Measurements from ENCODE around the gene HPCAL1. TPM values are rescaled to one million over a fixed set of nuclear protein-coding genes. Genes with fewer than 3 reads are reported as not detected.

Gene HPCAL1
- total and polyA plus RNA-seq, 2 of the 4 experiments (the other 2 are of a cell fraction), result 8.2 to 33.7 TPM

- Histone ChIP-seq H3K14ac (replicated peaks; ENCODE audit: low read depth, low read length) (peak overlapping the region; percentile 27), H4K5ac (ENCODE audit: low read depth, low read length) (no peak overlapping the region), H3K4me2 (ENCODE audit: low read depth, low read length) (peak overlapping the region; percentile 82), H2AFZ (replicated peaks; ENCODE audit: low read length, poor library complexity) (peak overlapping the region; percentile 88), H2BK120ac (ENCODE audit: low read depth, low read length) (no peak overlapping the region), H4K91ac (ENCODE audit: insufficient read depth, low read depth, low read length) (no peak overlapping the region), H2BK20ac (ENCODE audit: low read depth, low read length) (no peak overlapping the region), H3K56ac (ENCODE audit: extremely low read depth, insufficient read depth, low read length) (peak overlapping the region; percentile 5; the same call in 1 of the 2 replicates), H2AK5ac (ENCODE audit: low read depth, low read length) (no peak overlapping the region; the same call in 1 of the 2 replicates), H3K36me3 (ENCODE audit: control insufficient read depth, insufficient read depth, low read length) (peaks cover 13% of the 10 kb centered on the region), H4K20me1 (ENCODE audit: insufficient read depth, low read length) (peaks cover 19% of the 10 kb centered on the region), H2BK15ac (ENCODE audit: low read depth, low read length) (no peak overlapping the region), H3K27ac (ENCODE audit: insufficient read depth, low read length) (peak overlapping the region; percentile 41; the same call in 1 of the 2 replicates), H3K23ac (ENCODE audit: low read depth, low read length) (peak overlapping the region; percentile 57), H4K8ac (ENCODE audit: low read depth in 2 of 2, low read length in 2 of 2) (no peak overlapping the region), H3K79me1 (ENCODE audit: low read depth in 1 of 2, low read length in 2 of 2) (peaks cover 14 to 46% of the 10 kb centered on the region in 2 experiments; a peak in 3 of 4 replicates), H3K18ac (ENCODE audit: low read depth, low read length) (no peak overlapping the region), H2AK9ac (replicated peaks; ENCODE audit: low read depth, low read length, poor library complexity) (peak overlapping the region; percentile 84), H3K9ac (ENCODE audit: low read depth, low read length) (peak overlapping the region; percentile 45; the same call in 1 of the 2 replicates), H3K27me3 (ENCODE audit: control insufficient read depth, insufficient read depth, low read length) (no peaks in the 10 kb centered on the region), H3K9me1 (ENCODE audit: insufficient read depth, low read length) (peaks cover 10% of the 10 kb centered on the region), H3K9me3 (ENCODE audit: control insufficient read depth, insufficient read depth, low read length) (no peaks in the 10 kb centered on the region), H2BK5ac (ENCODE audit: low read depth, low read length, poor library complexity, severe bottlenecking) (no peak overlapping the region), H3K4me3 (ENCODE audit: insufficient read depth, low read depth, low read length) (peak overlapping the region; percentile 70), H3K4ac (ENCODE audit: low read depth, low read length) (no peak overlapping the region), H3K4me1 (ENCODE audit: control insufficient read depth, insufficient read depth, low read length) (peaks cover 10% of the 10 kb centered on the region)
- ChIA-PET POLR2A (ENCODE audit: unreplicated experiment) (no interaction called here), CTCF (interaction anchor here (1.1 to 2.0 kb wide), 3 partner anchors 12 to 221 kb away, joined by 3 to 8 read pairs (median 6); no protein-coding TSS in a partner anchor)
- TF ChIP-seq RCOR1 (IDR thresholded peaks at IDR 0.05; ENCODE audit: insufficient replicate concordance, low read length), result no peak
- TF ChIP-seq SMC3 (IDR thresholded peaks at IDR 0.05; ENCODE audit: low read depth, low read length), result no peak
- TF ChIP-seq NFE2L2 (IDR thresholded peaks at IDR 0.05; ENCODE audit: low read depth, low read length), result peak; percentile 41; the same call in 1 of the 2 replicates
- whole genome bisulfite sequencing, 2 experiments (ENCODE audit: extremely low coverage in 2 of 2, insufficient read length in 1 of 2), result 0% methylated on average over 13 of the region's 32 CpGs; no CpG with 5 or more reads in 1 of the 2 experiments
- DNase-seq (peak; percentile 47), ATAC-seq (ENCODE audit: low read depth) (peak; percentile 4)
- TSS peak; percentile 47 for BruUV-seq (replicated peaks)
- in situ Hi-C loops (cut with MboI; ENCODE audit: low sequenced_read_pairs), result no loop called here
- dilution Hi-C loops (cut with HindIII; ENCODE audit: low sequenced_read_pairs, unreplicated experiment), result no loop called here
- intact Hi-C loops (cut with micrococcal nuclease), result loop anchor here (1.0 to 2.0 kb wide), 2 partner anchors 213 to 221 kb away; no protein-coding TSS in a partner anchor
Observed at GRCh38 chr2:10447300-10447894, 144.7 kb downstream of the HPCAL1 start.
